ENCODE data around the gene MAPK8IP1. TPM values are rescaled to one million over a fixed set of nuclear protein-coding genes. Genes with fewer than 3 reads are reported as not detected.

Gene MAPK8IP1
- total RNA-seq, 1 experiment from 2014 or later = 12.7 TPM

DNA sequence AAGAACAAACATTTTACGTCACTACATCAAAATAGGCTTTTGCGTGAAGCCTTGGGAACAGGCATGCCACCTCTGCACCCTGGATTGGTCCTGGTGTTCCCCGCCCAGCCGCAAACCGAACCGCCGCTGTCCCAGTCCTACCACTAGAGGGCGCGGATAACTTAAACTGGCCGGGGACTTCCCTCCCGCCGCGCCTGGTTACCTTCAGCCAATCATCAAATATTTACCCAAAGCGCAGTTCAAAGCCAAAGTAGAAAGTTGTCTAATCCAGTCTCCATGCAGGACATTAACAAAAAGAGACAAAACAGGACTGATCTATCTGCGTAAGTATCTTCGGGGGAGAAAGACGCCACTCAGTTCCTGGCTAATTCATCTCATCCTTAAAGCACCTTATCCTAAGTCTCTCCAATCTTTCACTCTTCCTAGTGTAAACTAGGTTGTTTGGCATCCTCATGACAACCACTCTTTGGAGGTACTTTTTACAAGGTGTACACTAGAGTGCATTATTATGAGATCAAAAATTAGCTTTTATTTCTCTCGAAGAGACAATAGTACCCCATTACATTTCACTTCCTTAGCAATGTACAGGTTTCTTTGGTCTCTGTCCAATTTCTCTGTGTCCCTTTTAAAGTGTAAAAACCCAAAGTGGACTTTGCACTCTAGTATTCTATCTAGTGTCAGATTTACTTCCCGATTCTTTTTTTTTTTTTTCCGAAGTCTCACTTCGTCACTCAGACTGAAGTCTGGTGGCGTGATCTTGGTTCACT is 42.1 kb upstream of the MAPK8IP1 start:
- ChIA-PET CTCF (interaction anchor here (1.0 to 1.2 kb wide), 2 partner anchors 17 to 27 kb away, joined by 3 read pairs; no protein-coding TSS in a partner anchor), POLR2A (no interaction called here)
- Histone ChIP-seq H3K27ac (ENCODE audit: low read length) (no peak overlapping the region), H3K4me3 (ENCODE audit: low read depth in 2 of 2, low read length in 2 of 2) (peak overlapping the region; percentile 24 to 38), H3K4me1 (ENCODE audit: control insufficient read depth, insufficient read depth, low read length) (peaks cover 4% of the 10 kb centered on the region), H3K36me3 (ENCODE audit: control insufficient read depth, insufficient read depth, low read length) (no peaks in the 10 kb centered on the region; the same call in 1 of the 2 replicates), H3K9me3 (ENCODE audit: control insufficient read depth, insufficient read depth, low read depth, low read length) (no peaks in the 10 kb centered on the region), H3K27me3 (ENCODE audit: control insufficient read depth, insufficient read depth, low read length) (peaks cover 7% of the 10 kb centered on the region; the same call in 1 of the 2 replicates)
- TF ChIP-seq TCF7L2 (IDR thresholded peaks at IDR 0.05; ENCODE audit: low read depth, low read length) (peak; percentile 63), SIN3A (IDR thresholded peaks at IDR 0.05; ENCODE audit: borderline replicate concordance, insufficient read depth, low read depth, low read length) (no peak), POLR2AphosphoS5 (IDR thresholded peaks at IDR 0.05; ENCODE audit: low read depth, low read length) (no peak)
- TF ChIP-seq, protein P1, sequence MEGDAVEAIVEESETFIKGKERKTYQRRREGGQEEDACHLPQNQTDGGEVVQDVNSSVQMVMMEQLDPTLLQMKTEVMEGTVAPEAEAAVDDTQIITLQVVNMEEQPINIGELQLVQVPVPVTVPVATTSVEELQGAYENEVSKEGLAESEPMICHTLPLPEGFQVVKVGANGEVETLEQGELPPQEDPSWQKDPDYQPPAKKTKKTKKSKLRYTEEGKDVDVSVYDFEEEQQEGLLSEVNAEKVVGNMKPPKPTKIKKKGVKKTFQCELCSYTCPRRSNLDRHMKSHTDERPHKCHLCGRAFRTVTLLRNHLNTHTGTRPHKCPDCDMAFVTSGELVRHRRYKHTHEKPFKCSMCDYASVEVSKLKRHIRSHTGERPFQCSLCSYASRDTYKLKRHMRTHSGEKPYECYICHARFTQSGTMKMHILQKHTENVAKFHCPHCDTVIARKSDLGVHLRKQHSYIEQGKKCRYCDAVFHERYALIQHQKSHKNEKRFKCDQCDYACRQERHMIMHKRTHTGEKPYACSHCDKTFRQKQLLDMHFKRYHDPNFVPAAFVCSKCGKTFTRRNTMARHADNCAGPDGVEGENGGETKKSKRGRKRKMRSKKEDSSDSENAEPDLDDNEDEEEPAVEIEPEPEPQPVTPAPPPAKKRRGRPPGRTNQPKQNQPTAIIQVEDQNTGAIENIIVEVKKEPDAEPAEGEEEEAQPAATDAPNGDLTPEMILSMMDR (IDR thresholded peaks at IDR 0.05) = peak; percentile 98
- intact Hi-C loops (cut with micrococcal nuclease; ENCODE audit: unreplicated experiment) = no loop called here
- in situ Hi-C loops (cut with HindIII; ENCODE audit: low pct_unique_long_range_greater_than_20kb, low sequenced_read_pairs) = no loop called here
- BruUV-seq (replicated peaks) = no TSS peak
- DNase-seq (ENCODE audit: low read depth, low spot score) = peak; percentile 54
- peak; percentile 66 for ATAC-seq

DNA sequence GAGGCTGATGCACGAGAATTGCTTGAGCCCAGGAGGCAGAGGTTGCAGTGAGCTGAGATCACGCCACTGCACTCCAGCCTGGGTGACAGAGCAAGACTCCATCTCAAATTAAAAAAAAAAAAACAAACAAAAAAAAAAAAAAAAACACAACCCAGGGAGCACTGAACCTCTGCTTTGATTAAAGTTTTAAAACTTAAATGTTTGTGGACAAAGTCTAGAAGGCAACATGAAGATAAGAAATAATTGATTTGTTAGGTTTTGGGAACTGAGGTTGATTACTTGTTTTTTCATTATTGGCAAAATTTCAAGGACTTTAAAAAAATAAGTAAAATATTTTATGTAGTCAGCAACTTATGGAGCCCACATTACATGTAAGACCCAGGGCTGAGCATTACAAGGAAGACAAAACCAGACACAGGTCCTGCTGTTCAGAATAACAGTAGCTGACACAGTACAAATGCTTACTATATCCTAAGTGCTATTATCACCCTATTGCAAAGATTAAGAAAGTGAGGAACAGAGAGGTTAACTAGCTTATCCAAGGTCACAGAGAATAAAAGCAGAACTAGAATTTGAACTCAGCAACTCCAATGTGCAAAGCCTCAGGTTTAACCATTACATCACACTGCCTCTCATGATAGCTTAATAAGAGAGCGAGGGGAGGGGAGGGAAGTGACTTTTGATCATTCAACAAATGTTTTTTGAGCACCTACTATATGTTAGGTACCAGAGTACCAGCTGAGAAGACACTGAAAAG is 40.5 kb upstream of the MAPK8IP1 start:
- H3K9me3 ChIP-seq (ENCODE audit: control insufficient read depth, insufficient read depth, low read depth, low read length) = no peaks in the 10 kb centered on the region
- H3K27me3 ChIP-seq (ENCODE audit: control insufficient read depth, insufficient read depth, low read length) = peaks cover 7% of the 10 kb centered on the region; the same call in 1 of the 2 replicates
- H3K4me1 ChIP-seq (ENCODE audit: control insufficient read depth, insufficient read depth, low read length) = peaks cover 10% of the 10 kb centered on the region
- H3K27ac ChIP-seq (ENCODE audit: low read length) = no peak overlapping the region
- H3K4me3 ChIP-seq (ENCODE audit: low read depth in 2 of 2, low read length in 2 of 2) = no peak overlapping the region
- DNase-seq (ENCODE audit: low read depth, low spot score) = no peak
- in situ Hi-C loops (cut with HindIII; ENCODE audit: low pct_unique_long_range_greater_than_20kb, low sequenced_read_pairs) (no loop called here), intact Hi-C loops (cut with micrococcal nuclease; ENCODE audit: unreplicated experiment) (no loop called here)
- no peaks in the 10 kb centered on the region; the same call in 1 of the 2 replicates for H3K36me3 ChIP-seq (ENCODE audit: control insufficient read depth, insufficient read depth, low read length)
- no TSS peak for BruUV-seq (replicated peaks)
- TF ChIP-seq TCF7L2 (IDR thresholded peaks at IDR 0.05; ENCODE audit: low read depth, low read length) (no peak), POLR2AphosphoS5 (IDR thresholded peaks at IDR 0.05; ENCODE audit: low read depth, low read length) (no peak), SIN3A (IDR thresholded peaks at IDR 0.05; ENCODE audit: borderline replicate concordance, insufficient read depth, low read depth, low read length) (no peak)
- TF ChIP-seq, protein P2, sequence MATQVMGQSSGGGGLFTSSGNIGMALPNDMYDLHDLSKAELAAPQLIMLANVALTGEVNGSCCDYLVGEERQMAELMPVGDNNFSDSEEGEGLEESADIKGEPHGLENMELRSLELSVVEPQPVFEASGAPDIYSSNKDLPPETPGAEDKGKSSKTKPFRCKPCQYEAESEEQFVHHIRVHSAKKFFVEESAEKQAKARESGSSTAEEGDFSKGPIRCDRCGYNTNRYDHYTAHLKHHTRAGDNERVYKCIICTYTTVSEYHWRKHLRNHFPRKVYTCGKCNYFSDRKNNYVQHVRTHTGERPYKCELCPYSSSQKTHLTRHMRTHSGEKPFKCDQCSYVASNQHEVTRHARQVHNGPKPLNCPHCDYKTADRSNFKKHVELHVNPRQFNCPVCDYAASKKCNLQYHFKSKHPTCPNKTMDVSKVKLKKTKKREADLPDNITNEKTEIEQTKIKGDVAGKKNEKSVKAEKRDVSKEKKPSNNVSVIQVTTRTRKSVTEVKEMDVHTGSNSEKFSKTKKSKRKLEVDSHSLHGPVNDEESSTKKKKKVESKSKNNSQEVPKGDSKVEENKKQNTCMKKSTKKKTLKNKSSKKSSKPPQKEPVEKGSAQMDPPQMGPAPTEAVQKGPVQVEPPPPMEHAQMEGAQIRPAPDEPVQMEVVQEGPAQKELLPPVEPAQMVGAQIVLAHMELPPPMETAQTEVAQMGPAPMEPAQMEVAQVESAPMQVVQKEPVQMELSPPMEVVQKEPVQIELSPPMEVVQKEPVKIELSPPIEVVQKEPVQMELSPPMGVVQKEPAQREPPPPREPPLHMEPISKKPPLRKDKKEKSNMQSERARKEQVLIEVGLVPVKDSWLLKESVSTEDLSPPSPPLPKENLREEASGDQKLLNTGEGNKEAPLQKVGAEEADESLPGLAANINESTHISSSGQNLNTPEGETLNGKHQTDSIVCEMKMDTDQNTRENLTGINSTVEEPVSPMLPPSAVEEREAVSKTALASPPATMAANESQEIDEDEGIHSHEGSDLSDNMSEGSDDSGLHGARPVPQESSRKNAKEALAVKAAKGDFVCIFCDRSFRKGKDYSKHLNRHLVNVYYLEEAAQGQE (IDR thresholded peaks at IDR 0.05; ENCODE audit: insufficient read depth in 1 of 2, low read depth in 2 of 2, low read length in 1 of 2) = no peak
- no peak for ATAC-seq
- POLR2A ChIA-PET = interaction anchor here (0.6 kb wide), 1 partner anchor 73 kb away, joined by 3 read pairs; the partner anchor contains the start of gene PEX16
- CTCF ChIA-PET = interaction anchor here (0.6 to 0.7 kb wide), 2 partner anchors 105 to 143 kb away, joined by 3 to 6 read pairs; no protein-coding TSS in a partner anchor
